Measurements from ENCODE around the gene SLC6A4.

DNA sequence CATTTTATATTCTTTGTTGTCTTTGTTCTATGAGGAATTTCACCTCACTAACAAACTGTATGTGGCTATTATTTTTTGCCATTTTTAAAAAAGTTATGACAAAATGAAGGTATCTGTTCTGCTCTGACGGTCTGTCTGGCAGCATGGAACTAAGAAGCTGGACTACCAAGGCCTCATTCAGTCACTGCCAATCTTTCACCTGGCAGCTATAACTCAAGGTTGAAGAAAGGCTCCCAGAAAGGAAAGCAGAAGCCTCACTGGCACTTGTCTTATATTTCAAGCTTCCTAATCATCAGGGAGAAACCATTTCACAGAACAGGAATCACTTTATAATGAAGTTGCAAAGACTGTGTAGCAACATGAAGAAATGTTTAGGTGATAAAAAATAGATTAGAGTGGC is 18.7 kb upstream of the SLC6A4 start:
- no peak for TF ChIP-seq POLR2A (IDR thresholded peaks at IDR 0.05)
- no peak for TF ChIP-seq CTCF (IDR thresholded peaks at IDR 0.05 in 8 of 11, conservative IDR thresholded peaks at IDR 0.05 in 3 of 11)

Data from spleen (tissue), 7 donors.